OCI-LY1 (cell line): Measurements from ENCODE around the gene CTNNA3.

Experiments used
- H2AFZ ChIP-seq: fragments of 200-600 bp; sonication (generic), shearing (Covaris generic); 2 replicates; pipeline ENCODE4 v1.6.0; 2014; ENCODE audit warnings: antibody characterized with exemption, mild to moderate bottlenecking, low read length
- H3F3A ChIP-seq: fragments of 200-600 bp; sonication (generic), shearing (Covaris generic); 2 replicates; pipeline ENCODE4 v1.6.0; 2014; ENCODE audit warnings: mild to moderate bottlenecking, antibody characterized with exemption, low read length, moderate library complexity; ENCODE audit not compliant: insufficient read depth
- H3K27ac ChIP-seq: fragments of 200-600 bp; sonication (generic); 2 replicates; pipeline ENCODE4 v1.5.1; 2014; ENCODE audit warnings: low read length, mixed run types, mild to moderate bottlenecking, low read depth; ENCODE audit not compliant: poor library complexity, severe bottlenecking
- H3K27me3 ChIP-seq: fragments of 200-600 bp; sonication (generic); 2 replicates; pipeline ENCODE4 v1.6.0; 2014; ENCODE audit warnings: antibody characterized with exemption, mild to moderate bottlenecking, low read length, moderate library complexity; ENCODE audit not compliant: insufficient read depth
- H3K36me3 ChIP-seq: fragments of 200-600 bp; sonication (generic); 2 replicates; pipeline ENCODE4 v1.6.1; 2014; ENCODE audit warnings: mild to moderate bottlenecking, antibody characterized with exemption, low read length, moderate library complexity, mixed read lengths; ENCODE audit not compliant: insufficient read depth
- H3K4me1 ChIP-seq: fragments of 200-600 bp; sonication (generic); 2 replicates; pipeline ENCODE4 v1.5.1; 2014; ENCODE audit warnings: mild to moderate bottlenecking, low read length, moderate library complexity; ENCODE audit not compliant: insufficient read depth, severe bottlenecking
- H3K4me2 ChIP-seq: fragments of 200-600 bp; sonication (generic), shearing (Covaris generic); 2 replicates; pipeline ENCODE4 v1.6.1; 2014; ENCODE audit warnings: low read length
- H3K4me3 ChIP-seq: fragments of 200-600 bp; sonication (generic); 2 replicates; pipeline ENCODE4 v1.5.1; 2014; ENCODE audit warnings: low read length, low read depth, mild to moderate bottlenecking, mixed read lengths; ENCODE audit not compliant: poor library complexity, severe bottlenecking
- H3K79me2 ChIP-seq: fragments of 200-600 bp; shearing (Covaris generic); 2 replicates; pipeline ENCODE4 v1.6.1; 2016; ENCODE audit warnings: mixed run types, low read length, mixed read lengths; ENCODE audit not compliant: insufficient read depth
- H3K9ac ChIP-seq: fragments of 200-600 bp; sonication (generic), shearing (Covaris generic); 2 replicates; pipeline ENCODE4 v1.6.1; 2014; ENCODE audit warnings: mild to moderate bottlenecking, low read length, mixed read lengths
- H3K9me2 ChIP-seq: fragments of 200-600 bp; sonication (generic), shearing (Covaris generic); 2 replicates; pipeline ENCODE4 v1.6.1; 2014; ENCODE audit warnings: low read depth, mild to moderate bottlenecking, low read length, mixed read lengths
- H3K9me3 ChIP-seq: fragments of 200-600 bp; shearing (Covaris generic); 2 replicates; pipeline ENCODE4 v1.6.1; 2014; ENCODE audit warnings: low read length, mixed read lengths
- H4K20me1 ChIP-seq: fragments of 200-600 bp; sonication (generic), shearing (Covaris generic); 2 replicates; pipeline ENCODE4 v1.6.0; 2016; ENCODE audit warnings: mild to moderate bottlenecking, low read length; ENCODE audit not compliant: insufficient read depth
- CTCF ChIP-seq: fragments of 200-600 bp; sonication (generic), shearing (Covaris generic); IDR thresholded peaks from 2 replicates; pipeline ENCODE4 v1.5.1; 2017; ENCODE audit warnings: mild to moderate bottlenecking, antibody characterized with exemption, low read length, moderate library complexity, mixed read lengths
- EZH2 ChIP-seq: fragments of 200-600 bp; sonication (generic), shearing (Covaris generic); IDR thresholded peaks from 2 replicates; pipeline ENCODE4 v1.8.0; 2017; ENCODE audit warnings: borderline replicate concordance, mixed run types, mild to moderate bottlenecking, antibody characterized with exemption, low read length, moderate library complexity, mixed read lengths

The CTNNA3 gene

GRCh38 chr10:66680886-66681285 is 1015.1 kb downstream of the CTNNA3 start:
- no peaks in the 10 kb centered on the region for H3K79me2 ChIP-seq
- no peak overlapping the region for H3K4me3 ChIP-seq
- H4K20me1 ChIP-seq, result no peaks in the 10 kb centered on the region
- H3K4me2 ChIP-seq, result no peak overlapping the region
- H3K27me3 ChIP-seq, result no peaks in the 10 kb centered on the region
- H3K9me3 ChIP-seq, result no peaks in the 10 kb centered on the region
- H3K9ac ChIP-seq, result no peak overlapping the region
- no peaks in the 10 kb centered on the region for H3K4me1 ChIP-seq
- H2AFZ ChIP-seq, result no peak overlapping the region
- no peaks in the 10 kb centered on the region for H3F3A ChIP-seq
- no peaks in the 10 kb centered on the region for H3K9me2 ChIP-seq
- no peak overlapping the region for H3K27ac ChIP-seq
- H3K36me3 ChIP-seq, result no peaks in the 10 kb centered on the region
- no peak for TF ChIP-seq EZH2
- TF ChIP-seq CTCF, result no peak

GRCh38 chr10:66678521-66678920 is 1017.5 kb downstream of the CTNNA3 start:
- no peak for TF ChIP-seq CTCF
- TF ChIP-seq EZH2, result no peak
- no peaks in the 10 kb centered on the region for H3K79me2 ChIP-seq
- H3K4me1 ChIP-seq, result no peaks in the 10 kb centered on the region
- no peak overlapping the region for H3K9ac ChIP-seq
- no peak overlapping the region for H3K27ac ChIP-seq
- no peaks in the 10 kb centered on the region for H3K9me2 ChIP-seq
- no peaks in the 10 kb centered on the region for H3K9me3 ChIP-seq
- no peaks in the 10 kb centered on the region for H4K20me1 ChIP-seq
- no peaks in the 10 kb centered on the region for H3F3A ChIP-seq
- H3K4me2 ChIP-seq, result no peak overlapping the region
- H2AFZ ChIP-seq, result no peak overlapping the region
- H3K36me3 ChIP-seq, result no peaks in the 10 kb centered on the region
- H3K4me3 ChIP-seq, result no peak overlapping the region
- no peaks in the 10 kb centered on the region for H3K27me3 ChIP-seq

- Histone ChIP-seq H3K9me2 (no peaks in the 10 kb centered on the region), H3F3A (no peaks in the 10 kb centered on the region), H3K4me3 (no peak overlapping the region), H3K27me3 (no peaks in the 10 kb centered on the region), H3K4me1 (no peaks in the 10 kb centered on the region), H3K79me2 (no peaks in the 10 kb centered on the region), H2AFZ (no peak overlapping the region), H3K9ac (no peak overlapping the region), H3K4me2 (no peak overlapping the region), H3K36me3 (no peaks in the 10 kb centered on the region), H4K20me1 (no peaks in the 10 kb centered on the region), H3K9me3 (no peaks in the 10 kb centered on the region), H3K27ac (no peak overlapping the region)
- TF ChIP-seq EZH2, result no peak
- no peak for TF ChIP-seq CTCF
These were observed 1022.9 kb downstream of the CTNNA3 start for GRCh38 chr10:66673071-66673470.
